HG03196 (cell line): Measurements from ENCODE around the gene ZNF397.

ENCODE experiments used
- ATAC-seq: cut with Tn5 transposase; IDR thresholded peaks from one replicate; pipeline ENCODE4 v1.9.1; 2021; ENCODE audit not compliant: unreplicated experiment

Gene ZNF397

GRCh38 chr18:35245719-35246317, 5.0 kb downstream of the ZNF397 start:
- ATAC-seq = no peak

DNA sequence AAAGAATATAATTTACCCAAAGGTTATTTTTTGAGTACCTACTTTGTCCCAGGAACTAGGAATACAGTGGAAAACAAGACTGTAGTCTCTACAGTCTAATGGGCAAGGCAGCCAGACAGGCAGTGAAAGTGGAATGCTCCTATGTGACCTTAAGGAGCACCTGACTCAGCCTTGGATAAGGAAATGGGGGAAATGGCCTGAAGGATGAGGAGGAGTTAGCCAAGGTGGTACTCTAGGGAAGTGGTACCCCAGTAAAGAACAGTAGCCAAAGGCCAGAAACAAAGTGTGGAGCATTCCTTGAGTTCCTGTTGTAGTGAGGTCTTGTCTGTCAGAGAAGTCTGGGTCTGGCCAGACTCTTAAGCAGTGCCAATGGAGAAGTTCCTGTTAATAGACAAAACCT, 6.0 kb downstream of the ZNF397 start:
- no peak for ATAC-seq

DNA sequence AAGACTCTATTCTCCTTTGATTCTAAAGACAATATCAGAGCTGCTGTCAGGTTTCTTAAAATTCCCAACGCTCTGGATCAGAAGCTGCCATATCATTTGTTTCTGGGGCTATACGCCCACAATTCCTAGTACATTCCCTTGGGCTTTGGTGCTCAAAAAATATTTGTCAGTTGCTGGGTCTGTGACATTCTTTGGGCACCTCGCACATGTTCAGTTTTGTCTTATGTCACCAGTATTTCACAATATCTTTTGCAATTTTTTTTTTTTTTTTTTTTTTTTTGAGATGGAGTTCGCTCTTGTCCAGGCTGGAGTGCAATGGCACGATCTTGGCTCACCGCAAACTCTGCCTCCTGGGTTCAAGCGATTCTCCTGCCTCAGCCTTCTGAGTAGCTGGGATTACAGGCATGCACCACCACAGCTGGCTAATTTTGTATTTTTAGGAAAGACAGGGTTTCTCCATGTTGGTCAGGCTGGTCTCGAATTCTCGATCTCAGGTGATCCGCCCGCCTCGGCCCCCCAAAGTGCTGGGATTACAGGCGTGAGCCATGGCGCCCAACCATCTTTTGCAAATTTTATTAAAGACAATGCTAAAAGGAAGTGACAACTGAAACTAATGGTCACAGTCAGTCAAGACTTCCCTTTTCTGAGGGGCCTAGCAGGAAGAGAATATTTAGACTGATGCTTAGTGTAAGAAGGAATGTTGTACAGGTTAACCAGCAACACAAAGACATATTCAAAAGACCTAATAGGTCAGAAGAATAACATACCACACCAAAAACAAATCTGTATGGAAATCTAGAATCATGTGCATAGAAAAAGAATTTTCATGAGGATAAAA, 6.8 kb downstream of the ZNF397 start:
- ATAC-seq = no peak

- ATAC-seq = no peak
Measured at GRCh38 chr18:35248429-35248828, 7.6 kb downstream of the ZNF397 start.

DNA sequence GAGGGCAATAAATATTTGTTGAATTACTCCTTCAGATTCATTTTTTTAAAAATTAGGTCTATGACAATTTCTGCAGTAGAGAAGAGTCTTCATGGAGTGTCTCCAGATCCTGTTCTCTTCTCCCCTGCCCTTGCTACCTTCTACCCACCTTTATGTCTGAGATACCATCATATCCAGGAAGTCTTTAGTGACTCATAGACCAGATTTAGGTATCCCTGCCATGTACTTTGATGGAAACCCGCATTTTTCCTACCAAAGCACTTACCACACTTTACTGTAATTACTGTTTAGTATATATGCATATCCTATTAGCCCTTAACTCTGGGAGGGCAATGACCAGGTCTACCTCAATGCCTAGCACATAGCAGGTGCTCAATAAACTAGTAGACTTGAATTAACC, 11.6 kb downstream of the ZNF397 start:
- ATAC-seq = no peak

DNA sequence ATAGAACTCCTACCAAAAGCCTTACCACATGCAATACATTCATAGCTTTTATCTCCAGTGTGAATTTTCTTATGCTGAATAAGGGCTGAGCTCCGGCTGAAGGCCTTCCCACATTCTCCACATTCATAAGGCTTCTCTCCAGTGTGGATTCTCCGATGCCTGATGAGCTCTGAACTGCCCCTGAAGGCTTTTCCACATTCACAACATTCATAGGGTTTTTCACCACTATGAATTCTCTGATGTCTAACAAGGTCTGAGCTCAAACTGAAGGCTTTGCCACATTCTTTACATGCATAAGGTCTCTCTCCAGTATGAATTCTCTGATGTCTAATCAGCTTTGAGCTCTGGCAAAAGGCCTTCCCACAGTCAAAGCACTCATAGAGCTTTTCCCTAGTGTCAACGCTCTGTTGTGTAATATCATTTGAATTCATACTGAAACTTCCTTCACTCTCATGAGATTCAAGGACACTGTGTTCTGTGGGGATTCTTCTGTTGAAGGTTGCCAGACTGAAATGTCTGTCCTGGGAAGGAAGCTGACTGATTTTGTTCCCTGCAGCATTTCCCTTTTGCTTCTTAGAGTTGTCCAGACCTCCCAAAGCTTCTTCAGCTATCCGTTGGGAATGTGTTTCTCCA, 12.9 kb downstream of the ZNF397 start:
- ATAC-seq = no peak

- ATAC-seq = no peak
Measured at GRCh38 chr18:35256947-35257346, 16.1 kb downstream of the ZNF397 start.

DNA sequence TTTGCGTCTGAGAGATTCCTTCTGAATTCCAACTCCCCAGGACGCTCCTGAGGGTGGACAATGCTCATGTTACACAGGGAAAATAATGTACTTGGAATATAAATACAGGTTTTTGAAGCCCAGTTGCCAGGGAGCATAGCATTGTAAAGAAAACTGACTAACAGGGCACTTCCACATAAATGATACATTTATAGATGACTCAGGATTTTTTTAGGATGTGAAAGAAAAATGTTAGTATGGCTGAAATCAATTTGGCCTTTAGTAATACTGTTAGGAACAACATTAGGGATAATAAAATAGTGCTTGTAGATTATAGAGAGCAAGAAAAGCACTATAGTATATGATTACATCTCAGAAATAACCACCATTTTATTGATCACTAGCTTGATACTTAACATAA, 23.6 kb downstream of the ZNF397 start:
- no peak for ATAC-seq

DNA sequence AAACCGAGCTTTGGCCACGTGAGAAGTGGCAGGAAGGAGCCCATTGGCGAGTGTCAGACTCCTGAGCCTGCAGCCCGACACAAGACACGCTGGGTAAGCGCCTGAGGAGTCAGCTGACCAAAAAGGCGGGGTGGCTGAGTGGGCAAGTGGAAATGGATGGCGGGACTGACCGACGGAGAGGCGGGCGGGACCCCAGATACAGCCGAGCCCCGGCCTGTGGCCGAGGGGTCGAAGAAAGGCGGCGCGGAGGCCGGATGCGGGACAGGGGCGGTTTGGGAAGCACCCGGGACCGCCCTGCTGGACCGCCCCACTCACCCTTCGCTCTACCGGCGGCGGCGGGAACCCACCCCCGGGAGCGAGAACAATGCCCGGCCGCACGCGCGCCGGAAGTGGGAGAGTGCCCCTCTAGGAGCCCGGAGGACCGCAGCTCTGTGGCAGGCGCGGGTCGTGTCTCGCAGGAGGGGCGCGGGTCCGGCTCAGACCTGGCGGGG, 26.4 kb downstream of the ZNF397 start:
- peak; percentile 73 for ATAC-seq

GRCh38 chr18:35267809-35268208, 27.0 kb downstream of the ZNF397 start:
- no peak for ATAC-seq

GRCh38 chr18:35268821-35269220, 28.0 kb downstream of the ZNF397 start:
- ATAC-seq = no peak

DNA sequence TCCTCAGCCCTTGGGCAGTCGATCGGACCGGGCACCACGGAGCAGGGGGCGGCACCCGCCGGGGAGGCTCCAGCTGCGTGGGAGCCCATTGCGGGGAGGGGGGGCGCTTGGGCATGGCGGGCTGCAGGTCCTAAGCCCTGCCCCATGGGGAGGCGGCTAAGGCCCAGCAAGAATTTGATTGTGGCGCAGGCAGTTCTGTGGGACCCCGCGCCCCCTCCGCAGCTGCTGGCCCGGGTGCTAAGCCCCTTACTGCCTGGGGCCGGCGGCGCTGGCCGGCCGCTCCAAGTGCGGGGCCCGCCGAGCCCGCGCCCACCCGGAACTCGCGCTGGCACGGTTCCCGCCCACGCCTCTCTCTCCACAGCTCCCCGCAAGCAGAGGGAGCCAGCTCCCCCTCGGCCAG, 30.8 kb downstream of the ZNF397 start:
- ATAC-seq = no peak

GRCh38 chr18:35276267-35276666, 35.4 kb downstream of the ZNF397 start:
- ATAC-seq = no peak

DNA sequence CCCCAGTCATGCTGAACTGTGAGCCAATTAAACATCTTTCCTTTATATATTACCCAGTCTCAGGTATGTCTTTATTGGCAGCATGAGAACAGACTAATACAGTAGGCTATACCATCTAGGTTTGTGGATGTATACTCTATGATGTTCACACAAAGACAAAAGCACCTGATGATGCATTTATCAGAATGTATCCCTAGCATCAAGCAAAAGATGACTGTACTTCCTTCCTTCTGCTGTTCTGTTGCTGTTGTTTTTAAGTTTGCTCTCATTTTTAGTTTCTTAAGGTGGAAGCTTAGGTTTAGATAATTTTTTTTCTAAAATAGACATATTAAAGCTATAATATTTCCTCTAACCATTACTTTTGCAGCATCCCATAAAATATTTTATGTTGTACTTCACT, 36.8 kb downstream of the ZNF397 start:
- ATAC-seq = no peak

DNA sequence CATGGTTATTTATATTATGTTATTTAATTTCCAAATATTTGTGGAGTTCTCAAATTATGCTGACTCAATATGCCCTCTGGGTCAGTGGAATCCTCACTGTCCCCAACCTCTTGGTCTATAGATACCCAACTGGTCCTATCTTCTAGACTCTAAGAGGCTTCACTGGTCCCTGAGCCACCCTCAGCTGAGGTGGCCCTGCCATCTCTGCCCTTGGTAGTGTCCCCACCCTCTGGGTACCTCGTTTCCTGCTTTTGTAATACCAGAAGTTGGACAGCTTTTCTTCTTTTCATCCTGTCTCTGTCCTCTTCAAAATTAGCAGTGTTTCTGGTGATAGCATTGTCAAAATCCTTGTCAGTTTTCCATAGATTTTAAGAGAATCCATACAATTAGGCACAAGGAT, 37.3 kb downstream of the ZNF397 start:
- no peak for ATAC-seq

GRCh38 chr18:35278969-35279368, 38.1 kb downstream of the ZNF397 start:
- ATAC-seq = no peak

- no peak for ATAC-seq
Measured at GRCh38 chr18:35282353-35282752, 41.5 kb downstream of the ZNF397 start.

DNA sequence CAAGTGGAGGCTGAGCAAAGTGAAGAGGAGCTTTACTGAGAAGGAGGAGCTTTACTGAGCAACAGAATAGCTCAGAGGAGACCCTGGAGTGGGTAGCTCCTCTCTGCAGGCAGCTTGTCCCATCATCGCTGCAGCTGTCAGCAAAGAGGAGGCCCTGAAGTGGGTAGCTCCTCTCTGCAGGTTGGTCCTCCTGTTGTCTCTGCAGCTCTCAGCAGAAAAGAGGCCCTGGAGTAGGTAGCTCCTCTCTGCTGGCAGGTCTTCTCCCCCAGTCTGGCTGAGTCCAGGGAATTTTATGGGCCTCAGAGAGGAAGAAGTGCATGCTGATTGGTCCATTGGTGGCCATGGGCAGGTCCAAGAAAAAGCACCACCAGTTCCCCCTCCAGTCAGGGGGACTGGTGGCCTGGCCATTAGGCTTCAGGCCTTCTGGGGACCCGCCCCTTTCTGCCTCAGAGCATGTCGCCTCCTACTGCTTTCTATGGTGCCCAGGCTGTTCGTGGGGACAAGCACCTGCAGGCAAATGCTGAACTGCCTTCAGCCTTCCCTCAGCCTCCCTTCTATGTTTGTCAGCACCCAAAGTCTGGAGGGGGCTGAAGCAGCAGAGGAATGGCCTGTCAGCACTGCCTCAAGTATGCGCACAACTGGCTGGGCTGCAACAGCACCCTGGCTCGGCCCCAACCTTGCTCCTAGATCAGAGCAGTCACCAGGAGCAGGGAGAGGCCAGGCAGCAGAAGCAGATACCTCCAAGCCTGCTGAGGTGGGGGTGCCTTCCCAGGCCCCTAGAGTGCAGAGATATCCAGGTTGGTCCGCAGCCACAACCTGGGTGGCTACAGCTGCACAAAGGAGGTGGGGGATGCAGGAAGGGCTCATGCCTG, 43.3 kb downstream of the ZNF397 start:
- ATAC-seq = no peak

- no peak for ATAC-seq
Measured at GRCh38 chr18:35284841-35285240, 44.0 kb downstream of the ZNF397 start.

DNA sequence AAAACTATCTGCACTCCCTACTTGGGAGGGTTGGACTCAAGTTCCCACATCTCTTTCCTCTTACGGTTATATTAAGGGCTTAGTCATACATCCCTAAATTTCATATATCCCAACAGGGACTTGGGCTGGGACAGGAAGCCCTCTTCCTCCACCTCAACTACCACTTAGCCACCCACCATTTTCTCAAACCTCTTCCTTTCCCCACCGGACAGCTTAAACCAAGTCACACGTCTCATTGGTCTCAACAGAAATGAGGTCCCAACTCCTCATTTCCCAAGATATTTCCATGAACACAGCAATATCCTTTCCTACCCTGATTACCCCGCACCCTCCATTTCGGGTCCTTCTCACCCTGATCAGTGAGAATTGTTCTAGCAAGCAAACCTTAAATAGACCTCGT, 48.5 kb downstream of the ZNF397 start:
- peak; percentile 4 for ATAC-seq

GRCh38 chr18:35289727-35290093, 48.9 kb downstream of the ZNF397 start:
- peak; percentile 29 for ATAC-seq
